Endothelial cell of coronary artery (primary cell): Measurements from ENCODE around the gene DNAJB2. TPM values are rescaled to one million over a fixed set of nuclear protein-coding genes. Genes with fewer than 3 reads are reported as not detected.

ENCODE experiments used
- total RNA-seq: library from RNA; depleted of rRNA; stranded (reverse); fragments of >200 nt; gene quantifications from 2 replicates; pipeline ENCODE4 v1.2.3, GENCODE V29; 2014

The DNAJB2 gene
- 17.4 and 25.6 TPM in 2 replicates for total RNA-seq

GRCh38 chr2:219279151-219279915 lies at the start of gene DNAJB2:
TSS of gene DNAJB2 (plus strand) at chr2:219279366. CDS start at chr2:219279834, 468 bp downstream.

GRCh38 chr2:219245148-219245898 lies 33.8 kb upstream of the DNAJB2 start, which contains the start of the genes GLB1L and STK16:
TSS of gene GLB1L (minus strand) at chr2:219245444. CDS start at chr2:219243573, 1,871 bp downstream.
TSS of gene STK16 (plus strand) at chr2:219245479. CDS start at chr2:219246000, 521 bp downstream.

GRCh38 chr2:219252900-219253752 lies 26.0 kb upstream of the DNAJB2 start, which contains the start of gene TUBA4B:
TSS of gene TUBA4B (plus strand) at chr2:219253243. CDS start at chr2:219253408, 165 bp downstream.

GRCh38 chr2:219253753-219254589 lies 25.2 kb upstream of the DNAJB2 start, which contains the start of gene TUBA4A:
TSS of gene TUBA4A (minus strand) at chr2:219253918. CDS start at chr2:219253858, 60 bp downstream.

GRCh38 chr2:219309278-219309677 lies 30.1 kb downstream of the DNAJB2 start, which contains the start of gene PTPRN:
TSS of gene PTPRN (minus strand) at chr2:219309401. CDS start at chr2:219309332, 69 bp downstream.

GRCh38 chr2:219332542-219332941 lies 53.4 kb downstream of the DNAJB2 start, which contains the start of gene RESP18:
TSS of gene RESP18 (minus strand) at chr2:219332744.

Other genes with a start within 250 kb of the DNAJB2 start
- gene CFAP65, start 237.8 kb upstream of the DNAJB2 start, total RNA-seq = under 0.01 TPM in 1 of 2 replicates, not detected in the other
- gene IHH, start 218.4 kb upstream of the DNAJB2 start, total RNA-seq = under 0.01 and 0.09 TPM in 2 replicates
- 12.1 and 13.6 TPM in 2 replicates for gene NHEJ1, start 118.6 kb upstream of the DNAJB2 start, total RNA-seq
- 1.1 and 3.5 TPM in 2 replicates for gene SLC23A3, start 109.3 kb upstream of the DNAJB2 start, total RNA-seq
- gene CNPPD1, start 102.4 kb upstream of the DNAJB2 start, total RNA-seq = 16.4 and 17.3 TPM in 2 replicates
- gene RETREG2, start 101.1 kb upstream of the DNAJB2 start, total RNA-seq = 42.9 and 53.6 TPM in 2 replicates
- gene ZFAND2B, start 72.6 kb upstream of the DNAJB2 start, total RNA-seq = 21.1 and 22.1 TPM in 2 replicates
- 29.8 and 51.1 TPM in 2 replicates for gene ABCB6, start 60.4 kb upstream of the DNAJB2 start, total RNA-seq
- gene ATG9A, start 49.7 kb upstream of the DNAJB2 start, total RNA-seq = 31.8 and 48.4 TPM in 2 replicates
- 16.5 and 34.8 TPM in 2 replicates for gene ANKZF1, start 49.6 kb upstream of the DNAJB2 start, total RNA-seq
- 3.3 and 4.0 TPM in 2 replicates for gene GLB1L, start 33.9 kb upstream of the DNAJB2 start, total RNA-seq
- 18.7 and 22.0 TPM in 2 replicates for gene STK16, start 33.9 kb upstream of the DNAJB2 start, total RNA-seq
- gene TUBA4B, start 26.1 kb upstream of the DNAJB2 start, total RNA-seq = not detected in 2 replicates
- 5.1 and 5.2 TPM in 2 replicates for gene TUBA4A, start 25.4 kb upstream of the DNAJB2 start, total RNA-seq
- gene PTPRN, start 30.0 kb downstream of the DNAJB2 start, total RNA-seq = not detected in 2 replicates
- gene RESP18, start 53.4 kb downstream of the DNAJB2 start, total RNA-seq = not detected in 2 replicates
- gene DNPEP, start 108.5 kb downstream of the DNAJB2 start, total RNA-seq = 42.4 and 44.0 TPM in 2 replicates
- gene DES, start 139.0 kb downstream of the DNAJB2 start, total RNA-seq = not detected in 2 replicates
- gene SPEG, start 155.5 kb downstream of the DNAJB2 start, total RNA-seq = 0.63 and 4.2 TPM in 2 replicates
- gene GMPPA, start 219.5 kb downstream of the DNAJB2 start, total RNA-seq = 38.0 and 45.6 TPM in 2 replicates
- gene ASIC4, start 235.1 kb downstream of the DNAJB2 start, total RNA-seq = not detected in 2 replicates